ENCODE results near the gene ADD2.

DNA sequence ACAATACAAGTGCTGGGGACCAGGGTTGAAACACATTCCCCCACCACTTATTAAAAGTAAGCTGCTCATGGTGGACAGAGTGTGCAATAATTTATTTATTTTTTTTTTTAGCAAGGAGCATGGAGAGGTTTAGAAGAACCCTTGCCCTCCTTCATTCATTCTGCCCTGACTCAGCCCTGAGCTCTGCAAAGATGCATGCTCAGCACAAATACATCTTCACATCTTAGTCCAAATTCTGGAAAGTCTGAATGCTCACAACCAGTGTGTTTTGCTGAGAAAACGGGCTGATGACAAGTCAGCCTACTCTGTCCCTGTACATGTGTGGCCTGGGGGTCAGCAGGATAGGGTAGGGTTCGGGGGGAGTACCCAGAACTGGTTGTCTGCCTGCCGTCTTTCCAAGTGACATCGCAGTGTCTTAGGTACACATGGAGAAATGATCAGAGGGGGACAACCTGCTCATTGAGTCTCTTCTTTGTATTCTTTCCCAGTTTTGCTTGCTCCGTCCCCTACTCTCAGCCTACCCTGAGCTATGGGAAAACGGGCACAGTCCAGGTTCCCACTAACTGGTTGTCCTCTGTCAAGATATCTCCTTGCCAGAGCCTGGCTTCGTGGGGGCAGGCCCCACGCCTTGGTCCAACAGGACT is 76.4 kb downstream of the ADD2 start:
- no peak for TF ChIP-seq ZNF565 (CRISPR knock-in tag; conservative IDR thresholded peaks at IDR 0.05; ENCODE audit: low read depth)
- TF ChIP-seq, protein P1, sequence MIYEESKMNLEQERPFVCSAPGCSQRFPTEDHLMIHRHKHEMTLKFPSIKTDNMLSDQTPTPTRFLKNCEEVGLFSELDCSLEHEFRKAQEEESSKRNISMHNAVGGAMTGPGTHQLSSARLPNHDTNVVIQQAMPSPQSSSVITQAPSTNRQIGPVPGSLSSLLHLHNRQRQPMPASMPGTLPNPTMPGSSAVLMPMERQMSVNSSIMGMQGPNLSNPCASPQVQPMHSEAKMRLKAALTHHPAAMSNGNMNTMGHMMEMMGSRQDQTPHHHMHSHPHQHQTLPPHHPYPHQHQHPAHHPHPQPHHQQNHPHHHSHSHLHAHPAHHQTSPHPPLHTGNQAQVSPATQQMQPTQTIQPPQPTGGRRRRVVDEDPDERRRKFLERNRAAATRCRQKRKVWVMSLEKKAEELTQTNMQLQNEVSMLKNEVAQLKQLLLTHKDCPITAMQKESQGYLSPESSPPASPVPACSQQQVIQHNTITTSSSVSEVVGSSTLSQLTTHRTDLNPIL (CRISPR knock-in tag; IDR thresholded peaks at IDR 0.05; ENCODE audit: low read depth): no peak
- TF ChIP-seq, protein P2, sequence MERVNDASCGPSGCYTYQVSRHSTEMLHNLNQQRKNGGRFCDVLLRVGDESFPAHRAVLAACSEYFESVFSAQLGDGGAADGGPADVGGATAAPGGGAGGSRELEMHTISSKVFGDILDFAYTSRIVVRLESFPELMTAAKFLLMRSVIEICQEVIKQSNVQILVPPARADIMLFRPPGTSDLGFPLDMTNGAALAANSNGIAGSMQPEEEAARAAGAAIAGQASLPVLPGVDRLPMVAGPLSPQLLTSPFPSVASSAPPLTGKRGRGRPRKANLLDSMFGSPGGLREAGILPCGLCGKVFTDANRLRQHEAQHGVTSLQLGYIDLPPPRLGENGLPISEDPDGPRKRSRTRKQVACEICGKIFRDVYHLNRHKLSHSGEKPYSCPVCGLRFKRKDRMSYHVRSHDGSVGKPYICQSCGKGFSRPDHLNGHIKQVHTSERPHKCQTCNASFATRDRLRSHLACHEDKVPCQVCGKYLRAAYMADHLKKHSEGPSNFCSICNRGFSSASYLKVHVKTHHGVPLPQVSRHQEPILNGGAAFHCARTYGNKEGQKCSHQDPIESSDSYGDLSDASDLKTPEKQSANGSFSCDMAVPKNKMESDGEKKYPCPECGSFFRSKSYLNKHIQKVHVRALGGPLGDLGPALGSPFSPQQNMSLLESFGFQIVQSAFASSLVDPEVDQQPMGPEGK (CRISPR knock-in tag; IDR thresholded peaks at IDR 0.05; ENCODE audit: borderline replicate concordance): no peak
- TF ChIP-seq SNAI2 (CRISPR knock-in tag; IDR thresholded peaks at IDR 0.05): no peak
- TF ChIP-seq ARNTL (CRISPR knock-in tag; IDR thresholded peaks at IDR 0.05; ENCODE audit: borderline replicate concordance, low read depth): no peak
- no peak for TF ChIP-seq ZFP30 (CRISPR knock-in tag; IDR thresholded peaks at IDR 0.05)
- TF ChIP-seq BACH2 (CRISPR knock-in tag; IDR thresholded peaks at IDR 0.05; ENCODE audit: borderline replicate concordance): no peak
- no peak for TF ChIP-seq RARB (CRISPR knock-in tag; IDR thresholded peaks at IDR 0.05)
- no peak for TF ChIP-seq ZNF70 (CRISPR knock-in tag; IDR thresholded peaks at IDR 0.05)
- no peak for TF ChIP-seq GLIS3 (CRISPR knock-in tag; IDR thresholded peaks at IDR 0.05)
- TF ChIP-seq ESRRG (CRISPR knock-in tag; IDR thresholded peaks at IDR 0.05): no peak
- TF ChIP-seq OSR1 (CRISPR knock-in tag; IDR thresholded peaks at IDR 0.05): no peak
- no peak for TF ChIP-seq CSDC2 (CRISPR knock-in tag; IDR thresholded peaks at IDR 0.05)
- no peak for TF ChIP-seq ISL1 (CRISPR knock-in tag; IDR thresholded peaks at IDR 0.05)

All from SK-N-SH treated with all-trans-retinoic acid at 6 μM for 48 hours (cell line).